H4 (cell line): ENCODE results near the gene RNF213. TPM values are rescaled to one million over a fixed set of nuclear protein-coding genes. Genes with fewer than 3 reads are reported as not detected.

ENCODE experiments used
- DNase-seq: peaks from one replicate; pipeline ENCODE4 v3.0.0-alpha.2; 2015; ENCODE audit warnings: low spot score
- total RNA-seq: library from RNA; depleted of rRNA; stranded (reverse); fragments of >200 nt; shearing (Covaris generic); gene quantifications from 2 replicates; pipeline ENCODE4 v1.2.3, GENCODE V29; 2014

The RNF213 gene
- total RNA-seq, 1 experiment from 2014 or later: 65.7 TPM

DNA sequence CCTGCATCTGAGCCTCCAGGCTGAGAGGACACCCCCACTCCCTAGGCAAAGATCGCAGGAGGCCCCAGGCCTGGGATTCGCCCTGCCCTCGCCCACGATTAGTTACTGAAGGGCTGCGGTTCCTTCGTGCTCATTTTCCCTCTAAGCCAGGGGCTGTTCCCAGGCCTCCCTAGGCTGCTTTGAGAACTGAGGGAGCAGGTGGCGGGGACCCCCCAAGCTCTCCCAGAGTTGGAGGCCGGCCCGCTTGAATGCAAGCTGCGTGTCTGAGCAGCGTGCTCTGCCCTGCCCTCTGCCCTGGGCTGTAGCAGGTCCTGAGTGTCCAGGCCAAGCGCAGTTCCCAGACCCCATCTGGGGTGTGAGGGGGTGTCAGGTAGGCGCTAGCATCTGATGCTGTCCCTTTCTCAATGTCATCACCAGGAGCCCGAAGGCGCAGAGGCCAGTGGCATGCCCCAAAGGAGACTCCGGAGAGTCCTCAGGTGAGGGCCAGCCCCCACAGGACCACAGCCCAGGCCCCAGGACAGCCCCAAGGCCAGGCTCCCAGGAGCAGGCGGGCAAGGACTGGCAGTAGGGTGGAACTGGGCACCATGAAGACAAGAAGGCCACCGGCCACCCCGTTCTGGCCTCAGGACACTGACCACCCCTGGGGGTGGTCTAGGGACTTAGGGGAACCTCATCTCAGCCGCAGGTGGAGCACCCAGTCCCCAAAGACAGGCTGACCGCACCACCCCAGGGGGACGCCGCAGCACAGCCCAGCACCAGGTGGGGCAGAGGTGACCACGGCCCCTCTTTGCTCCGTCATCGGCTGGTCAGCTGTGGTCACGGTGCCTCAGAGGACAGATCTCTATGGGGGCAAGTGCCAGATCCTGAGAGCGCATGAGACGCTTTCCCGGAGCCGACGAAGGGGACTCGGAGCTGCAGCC is 169.0 kb downstream of the RNF213 start:
- no peak for DNase-seq

GRCh38 chr17:80430446-80431245 is 170.0 kb downstream of the RNF213 start:
- DNase-seq: no peak

DNA sequence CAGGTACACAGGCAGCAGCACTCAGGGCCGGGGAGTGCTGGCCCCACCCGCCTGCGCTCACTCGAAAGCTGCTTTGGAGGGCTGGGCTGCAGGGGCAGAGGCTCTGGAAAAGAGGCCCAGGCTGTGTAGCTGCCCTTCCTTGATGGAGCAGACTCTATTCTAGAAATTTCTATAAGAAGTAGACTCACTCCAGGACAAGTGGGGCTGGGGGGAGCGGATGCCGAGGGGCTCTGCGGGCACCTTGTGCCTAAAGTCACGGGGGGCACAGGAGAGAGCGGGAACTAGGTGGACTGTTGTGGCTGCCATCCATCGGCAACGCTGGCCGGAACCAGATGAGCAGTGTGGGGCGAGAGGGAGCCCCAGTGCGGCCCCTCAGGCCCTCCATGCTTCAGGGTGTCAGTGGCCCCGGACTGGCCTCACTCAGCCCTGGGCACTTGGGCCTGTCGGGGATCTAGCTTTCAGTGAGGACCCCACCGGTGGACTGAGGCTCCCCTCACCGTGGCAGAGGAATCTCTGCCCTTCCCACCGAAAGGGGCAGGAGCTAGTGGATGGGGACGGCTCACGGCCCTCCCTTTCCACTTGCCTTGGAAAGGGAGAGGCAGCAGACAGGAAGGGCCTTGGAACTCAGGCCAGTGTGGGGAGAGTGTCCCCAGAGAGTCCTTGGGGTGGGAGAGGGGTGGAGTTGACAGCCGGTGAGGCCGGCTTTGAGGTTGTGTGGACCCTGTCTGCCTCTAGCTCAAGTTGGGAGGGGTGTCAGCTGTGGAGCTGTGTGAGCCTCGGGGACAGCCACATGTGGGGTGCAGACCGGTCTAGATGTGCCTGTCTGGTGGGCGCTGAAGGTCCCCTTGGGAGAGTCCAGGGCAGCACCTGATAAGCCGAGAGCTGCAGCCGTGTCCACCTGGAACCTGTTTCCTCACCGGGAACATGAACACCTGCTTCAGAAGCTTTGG is 170.9 kb downstream of the RNF213 start:
- DNase-seq: no peak

GRCh38 chr17:80432350-80432955 is 171.8 kb downstream of the RNF213 start:
- no peak for DNase-seq

DNA sequence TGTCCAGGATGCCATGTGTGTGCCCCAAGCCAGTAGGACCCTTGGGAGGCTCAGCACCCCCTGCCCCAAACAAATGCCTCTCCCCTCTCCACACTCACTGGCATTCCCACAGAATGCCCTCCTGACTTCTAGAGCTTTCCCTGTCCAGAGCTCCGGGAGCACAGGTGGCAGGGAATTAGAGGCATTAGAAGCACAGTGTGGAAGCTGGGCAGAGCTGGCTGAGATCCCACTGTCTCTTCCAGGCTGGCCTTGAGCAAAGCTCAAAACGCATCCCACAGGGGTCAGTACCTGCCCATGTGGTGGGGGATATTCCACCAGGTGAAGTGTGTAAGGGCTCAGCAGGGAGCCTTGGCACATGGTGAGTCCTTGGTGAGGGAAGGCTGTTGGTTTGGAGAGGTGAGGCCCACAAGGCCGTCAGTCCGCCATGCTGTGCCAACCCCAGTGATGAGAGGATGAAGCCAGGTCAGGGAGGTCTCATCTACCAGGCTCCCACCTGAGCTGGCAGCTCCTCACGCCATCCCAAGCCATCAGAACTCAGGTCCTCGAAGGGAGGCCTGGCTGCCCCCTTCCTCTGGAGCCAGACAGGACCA is 172.4 kb downstream of the RNF213 start:
- DNase-seq: no peak

GRCh38 chr17:80433916-80434666 is 173.4 kb downstream of the RNF213 start:
- DNase-seq: no peak

GRCh38 chr17:80437532-80437931 is 176.9 kb downstream of the RNF213 start:
- DNase-seq: no peak

DNA sequence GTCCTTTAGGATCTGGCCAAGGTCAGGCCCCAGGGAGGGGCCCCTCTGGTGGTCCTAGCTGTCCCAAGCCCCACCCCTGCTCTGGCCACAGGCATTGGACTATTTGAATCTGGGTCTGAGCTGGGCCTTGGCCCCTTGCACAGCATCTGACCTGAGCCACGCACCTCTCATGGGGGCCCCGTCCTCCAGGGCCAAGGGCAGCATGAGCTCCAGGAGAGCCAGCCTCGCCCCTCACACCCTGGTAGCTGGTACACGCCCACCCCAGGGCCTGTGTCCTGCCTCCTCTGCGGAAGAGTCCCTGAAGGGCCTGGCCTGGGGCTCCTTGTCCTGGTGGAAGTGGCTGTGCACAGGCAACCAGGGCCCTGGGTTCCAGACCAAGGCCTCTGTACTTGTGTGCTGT is 178.2 kb downstream of the RNF213 start:
- DNase-seq: no peak

GRCh38 chr17:80439499-80439898 is 178.8 kb downstream of the RNF213 start:
- no peak for DNase-seq

- DNase-seq: no peak
Measured at GRCh38 chr17:80441133-80441578, 180.5 kb downstream of the RNF213 start.

GRCh38 chr17:80441598-80442322 is 181.1 kb downstream of the RNF213 start:
- no peak for DNase-seq

- DNase-seq: no peak
Measured at GRCh38 chr17:80442323-80442659, 181.6 kb downstream of the RNF213 start.

DNA sequence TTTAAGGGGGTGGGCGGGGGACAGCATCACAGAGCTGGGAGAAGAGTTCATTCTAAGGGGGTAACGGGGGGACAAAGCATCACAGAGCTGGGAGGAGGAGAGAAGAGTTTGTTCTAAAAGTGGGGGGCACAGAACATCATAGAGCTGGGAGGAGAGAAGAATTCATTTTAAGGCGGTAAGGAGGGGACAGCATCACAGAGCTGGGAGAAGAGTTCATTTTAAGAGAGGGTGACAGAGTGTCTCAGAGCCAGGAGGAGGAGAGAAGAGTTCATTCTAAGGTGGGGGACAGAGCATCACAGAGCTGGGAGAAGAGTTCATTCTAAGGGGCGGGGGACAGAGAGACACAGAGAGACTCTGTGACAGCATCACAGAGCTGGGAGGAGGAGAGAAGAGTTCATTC is 182.1 kb downstream of the RNF213 start:
- DNase-seq: no peak

- no peak for DNase-seq
Measured at GRCh38 chr17:80443498-80443897, 182.8 kb downstream of the RNF213 start.

DNA sequence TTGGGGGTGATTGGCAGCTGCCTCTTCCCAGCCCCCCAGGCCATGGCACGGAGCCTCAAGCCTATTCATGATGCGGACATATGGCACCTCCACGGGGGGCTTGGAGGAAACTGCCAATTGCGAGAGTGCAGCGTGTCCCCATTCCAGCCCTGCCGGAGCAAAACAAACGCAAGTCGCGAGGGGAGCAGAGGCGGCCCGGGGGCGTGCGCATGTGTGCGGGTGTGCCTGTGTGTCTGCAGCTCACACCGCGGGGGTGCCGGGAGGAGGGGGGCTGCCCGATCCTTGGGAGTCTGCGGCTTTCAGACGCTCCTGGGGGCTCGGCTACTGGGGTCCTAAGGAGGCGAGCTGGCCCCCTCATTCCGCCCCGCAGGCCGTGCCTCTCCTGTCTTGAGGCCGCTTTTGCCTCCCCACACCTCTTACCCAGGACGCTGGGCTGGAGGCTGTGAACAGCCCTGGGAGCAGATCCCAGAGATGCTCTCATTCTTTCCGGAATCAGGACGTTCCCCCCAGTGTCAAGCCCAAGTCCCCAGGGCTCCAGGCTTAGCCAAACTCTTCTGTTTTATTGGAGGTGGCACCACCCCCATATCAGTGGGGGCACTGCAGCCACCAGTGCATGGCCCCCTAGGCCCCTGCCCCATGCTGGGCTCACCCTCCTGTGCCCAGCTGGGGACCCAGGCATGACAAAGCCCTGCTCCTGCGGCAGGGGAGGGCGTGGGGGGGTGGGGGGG is 183.4 kb downstream of the RNF213 start:
- no peak for DNase-seq

DNA sequence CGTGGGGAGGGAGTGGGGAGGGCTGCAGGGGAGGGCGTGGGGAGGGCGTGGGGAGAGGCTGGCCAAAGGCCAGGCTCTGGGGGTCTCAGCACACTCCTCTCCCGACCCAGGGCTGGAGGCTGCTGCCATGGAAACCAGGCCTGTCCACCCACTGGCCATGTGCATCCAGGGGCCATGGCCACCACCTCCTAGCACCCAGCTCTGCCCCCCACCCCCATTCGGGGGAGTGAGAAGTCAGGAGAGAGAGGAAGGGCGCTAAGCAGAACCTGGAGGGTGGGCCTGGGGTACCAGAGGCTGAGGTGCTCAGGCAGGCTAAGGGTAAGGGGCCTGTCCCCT is 184.0 kb downstream of the RNF213 start:
- DNase-seq: no peak

DNA sequence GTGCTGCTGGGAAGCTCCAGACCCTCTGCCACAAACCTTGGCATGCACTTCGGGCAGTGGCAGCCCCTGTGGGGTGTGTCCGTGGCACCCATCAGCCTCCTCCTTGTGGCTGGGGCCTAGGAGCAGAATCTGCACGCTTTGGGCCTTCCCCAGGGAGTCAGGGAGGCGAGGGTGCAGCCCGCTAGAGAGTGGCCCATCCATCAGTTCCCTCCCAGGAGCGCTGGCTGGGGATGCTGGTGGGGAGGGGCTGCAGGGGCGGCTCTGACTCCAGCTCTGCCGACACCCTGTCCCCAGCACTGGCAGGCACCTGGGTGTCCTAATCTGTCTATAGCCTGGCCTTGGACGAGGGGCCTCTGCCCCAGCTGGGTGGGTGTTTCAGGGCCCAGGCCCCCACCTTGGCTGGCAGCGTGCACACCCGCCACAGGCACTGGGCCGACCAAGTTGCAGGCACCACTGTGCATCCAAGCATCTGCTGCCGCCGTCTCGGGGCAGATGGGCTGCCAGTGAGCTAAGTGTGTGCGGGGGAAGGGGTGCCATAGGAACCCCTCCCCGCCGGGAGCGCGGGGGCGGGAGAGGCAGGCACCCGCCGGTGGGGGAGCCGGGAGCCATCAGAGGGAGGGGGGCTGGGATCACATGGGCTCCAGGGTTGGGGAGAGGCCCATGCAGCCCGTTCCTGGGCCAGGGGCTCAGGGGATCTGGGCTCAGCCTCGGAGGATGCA is 184.5 kb downstream of the RNF213 start:
- DNase-seq: no peak

DNA sequence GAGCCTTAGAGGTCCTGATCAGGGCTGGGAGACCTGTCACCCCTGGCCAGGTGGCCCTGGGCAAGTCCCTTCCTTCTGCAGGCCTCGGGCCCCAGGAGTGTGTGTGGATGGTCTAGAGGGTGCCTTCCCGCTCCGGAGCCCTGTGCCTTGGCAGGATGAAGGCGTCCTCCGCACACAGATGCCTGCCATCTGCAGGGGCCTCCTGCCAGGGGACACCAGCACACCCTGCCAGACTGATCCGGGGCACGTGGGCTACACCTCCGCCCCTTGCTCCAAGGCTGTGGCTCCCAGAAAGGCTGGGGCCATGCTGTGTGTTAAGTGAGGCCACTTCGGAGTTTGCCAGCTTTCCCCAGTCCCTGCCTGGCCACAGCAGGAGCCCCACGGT is 185.1 kb downstream of the RNF213 start:
- DNase-seq: no peak
